Transverse colon (tissue), 3 donors: ENCODE data around the gene SPG7.

Experiments used
- EP300 ChIP-seq: sonication (generic); formaldehyde crosslinking; IDR thresholded peaks from one replicate; pipeline ENCODE4 v1.6.1; 2017; ENCODE audit warnings: antibody characterized with exemption, low read depth
- POLR2A ChIP-seq: fragments of 450-650 bp; IDR thresholded peaks from one replicate; pipeline ENCODE4 v1.6.1; 2016; ENCODE audit warnings: antibody characterized with exemption, mild to moderate bottlenecking, moderate library complexity
- TF ChIP-seq, protein P1 (sequence below), 5 experiments: fragments of 200-600 bp in 3 of 5; fragments of 450-650 bp in 2 of 5; sonication (generic) in 3 of 5; IDR thresholded peaks; 1 replicate in 2 of 5; 2 replicates in 3 of 5; pipeline ENCODE4 v1.5.1; 2016 to 2017; ENCODE audit warnings: antibody characterized with exemption in 5 of 5, inconsistent platforms in 3 of 5, mild to moderate bottlenecking in 2 of 5, moderate library complexity in 1 of 5

DNA sequence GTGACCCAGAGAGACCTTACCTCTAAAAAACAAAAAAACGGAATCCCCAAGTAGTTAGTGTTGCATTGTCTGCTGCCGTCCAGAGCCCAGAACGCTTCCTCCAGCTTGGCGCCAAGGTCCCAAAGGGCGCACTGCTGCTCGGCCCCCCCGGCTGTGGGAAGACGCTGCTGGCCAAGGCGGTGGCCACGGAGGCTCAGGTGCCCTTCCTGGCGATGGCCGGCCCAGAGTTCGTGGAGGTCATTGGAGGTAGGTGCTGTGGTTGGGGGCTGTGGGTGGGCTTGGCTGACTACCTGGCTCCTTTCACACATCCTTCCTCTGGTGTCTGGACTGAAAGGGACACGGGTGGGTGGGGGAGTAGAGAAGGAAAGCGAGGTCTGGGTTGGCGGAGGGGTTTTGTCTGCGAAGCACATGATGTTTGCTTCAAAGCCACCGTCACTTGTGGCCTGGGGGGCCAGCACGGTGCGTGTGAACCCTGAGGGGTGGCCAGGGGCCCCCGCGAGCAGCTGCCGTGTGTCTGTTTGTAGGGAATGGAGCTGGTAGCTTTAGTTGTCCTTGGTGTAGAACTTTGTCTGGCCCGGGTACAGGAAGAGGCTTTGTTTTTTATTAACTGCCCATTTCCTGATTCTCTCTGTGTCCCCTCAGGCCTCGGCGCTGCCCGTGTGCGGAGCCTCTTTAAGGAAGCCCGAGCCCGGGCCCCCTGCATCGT lies 23.8 kb downstream of the SPG7 start:
- TF ChIP-seq, protein P1, sequence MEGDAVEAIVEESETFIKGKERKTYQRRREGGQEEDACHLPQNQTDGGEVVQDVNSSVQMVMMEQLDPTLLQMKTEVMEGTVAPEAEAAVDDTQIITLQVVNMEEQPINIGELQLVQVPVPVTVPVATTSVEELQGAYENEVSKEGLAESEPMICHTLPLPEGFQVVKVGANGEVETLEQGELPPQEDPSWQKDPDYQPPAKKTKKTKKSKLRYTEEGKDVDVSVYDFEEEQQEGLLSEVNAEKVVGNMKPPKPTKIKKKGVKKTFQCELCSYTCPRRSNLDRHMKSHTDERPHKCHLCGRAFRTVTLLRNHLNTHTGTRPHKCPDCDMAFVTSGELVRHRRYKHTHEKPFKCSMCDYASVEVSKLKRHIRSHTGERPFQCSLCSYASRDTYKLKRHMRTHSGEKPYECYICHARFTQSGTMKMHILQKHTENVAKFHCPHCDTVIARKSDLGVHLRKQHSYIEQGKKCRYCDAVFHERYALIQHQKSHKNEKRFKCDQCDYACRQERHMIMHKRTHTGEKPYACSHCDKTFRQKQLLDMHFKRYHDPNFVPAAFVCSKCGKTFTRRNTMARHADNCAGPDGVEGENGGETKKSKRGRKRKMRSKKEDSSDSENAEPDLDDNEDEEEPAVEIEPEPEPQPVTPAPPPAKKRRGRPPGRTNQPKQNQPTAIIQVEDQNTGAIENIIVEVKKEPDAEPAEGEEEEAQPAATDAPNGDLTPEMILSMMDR (IDR thresholded peaks at IDR 0.05) = no peak
- no peak for TF ChIP-seq EP300
- TF ChIP-seq POLR2A = no peak
